Activated CD4-positive, alpha-beta memory T cell treated with anti-CD3 and anti-CD28 coated beads for 36 hours (primary cell): ENCODE data around the gene ANTKMT. TPM values are rescaled to one million over a fixed set of nuclear protein-coding genes. Genes with fewer than 3 reads are reported as not detected.
A peak's percentile ranks its signal among the peaks of the same experiment; 100 is the strongest.
"Not testable (repeated sequence)": the region's sequence is repeated elsewhere in the genome, so short reads cannot be mapped to it uniquely, and the experiment has no call there.

Experiments
- CTCF ChIA-PET: fragments of 350-600 bp; sonication (Branson Sonifier 250); formaldehyde crosslinking; loops from one replicate; lab custom pipeline; 2021; ENCODE audit warnings: antibody characterized with exemption, inconsistent platforms; lab: Charles Lee
- POLR2A ChIA-PET: fragments of 350-600 bp; sonication (Branson Sonifier 250); formaldehyde crosslinking; loops from one replicate; lab custom pipeline; 2021; ENCODE audit warnings: antibody characterized with exemption; lab: Charles Lee
- DNase-seq: peaks from one replicate; pipeline ENCODE4 v3.0.0-alpha.2; 2020
- H3K27ac Mint-ChIP-seq: one replicate; pipeline ENCODE4 v1.8.0; 2021; ENCODE audit warnings: mixed read lengths
- H3K27me3 Mint-ChIP-seq: one replicate; pipeline ENCODE4 v1.8.0; 2021; ENCODE audit warnings: mixed read lengths
- H3K36me3 Mint-ChIP-seq: one replicate; pipeline ENCODE4 v1.8.0; 2021; ENCODE audit warnings: mixed read lengths
- H3K4me1 Mint-ChIP-seq: one replicate; pipeline ENCODE4 v1.8.0; 2021; ENCODE audit warnings: low read depth, mixed read lengths
- H3K4me3 Mint-ChIP-seq: one replicate; pipeline ENCODE4 v1.8.0; 2021; ENCODE audit warnings: mild to moderate bottlenecking, mixed read lengths
- H3K9me3 Mint-ChIP-seq: one replicate; pipeline ENCODE4 v1.8.0; 2021; ENCODE audit warnings: mixed read lengths
- intact Hi-C: fragments of 100-400 bp; cut with micrococcal nuclease; formaldehyde crosslinking; loops from one replicate; pipeline ENCODE4 v1.15.1; 2023
- total RNA-seq, 2 experiments: library from RNA; stranded (reverse); gene quantifications; one replicate each; pipeline ENCODE4 v1.2.3, GENCODE V29; 2021

The ANTKMT gene
- total RNA-seq, 2 experiments from 2014 or later, result 31.2 to 34.9 TPM

DNA sequence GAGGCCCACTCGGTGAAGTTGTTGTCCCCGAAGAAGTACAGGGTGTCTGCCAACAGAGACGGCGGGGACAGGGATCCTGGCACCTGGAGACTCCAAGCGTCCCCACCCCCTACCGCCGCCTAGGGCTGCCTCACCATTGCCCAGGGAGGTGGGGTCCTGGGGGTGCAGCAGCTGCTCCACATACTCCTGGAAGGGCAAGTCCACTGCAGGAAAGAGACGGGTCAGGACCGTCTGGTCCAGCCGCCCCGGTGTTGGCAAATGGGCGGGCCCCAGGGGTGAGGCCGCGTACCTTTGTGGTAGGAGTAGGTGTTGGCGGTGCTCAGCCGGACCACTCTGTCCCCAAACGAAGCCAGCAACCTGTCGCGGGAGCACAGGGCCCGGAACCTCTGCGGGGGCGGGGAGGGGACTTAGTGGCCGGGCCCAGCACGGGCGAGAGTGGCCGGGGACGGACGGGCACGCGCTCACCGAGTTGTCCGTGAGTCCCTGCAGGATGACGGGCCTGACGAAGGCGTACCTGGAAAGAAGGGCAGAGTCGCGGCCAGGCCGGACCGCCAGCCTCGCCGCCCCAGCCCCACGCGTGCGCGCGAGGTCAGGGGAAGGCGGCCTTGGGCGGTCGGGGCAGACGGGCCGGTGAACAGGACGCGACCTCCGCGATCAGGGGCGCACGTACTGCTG lies 37.4 kb upstream of the ANTKMT start:
- Mint-ChIP-seq H3K27me3 (no peaks in the 10 kb centered on the region), H3K4me1 (peaks cover 33% of the 10 kb centered on the region), H3K4me3 (peak overlapping the region; percentile 82), H3K27ac (peak overlapping the region; percentile 64), H3K36me3 (peaks cover 21% of the 10 kb centered on the region), H3K9me3 (no peaks in the 10 kb centered on the region)
- intact Hi-C loops, result loop anchor here (2.0 to 5.0 kb wide), 2 partner anchors 47 to 96 kb away; partner anchors contain the start of gene METTL26
- CTCF ChIA-PET, result no interaction called here
- POLR2A ChIA-PET, result interaction anchor here (0.6 to 1.3 kb wide), 3 partner anchors 8 to 95 kb away, joined by 3 read pairs; partner anchors contain the start of genes RHBDL1 and RHOT2
- DNase-seq, result no peak

- H3K27ac Mint-ChIP-seq, result peak within 1 kb of the TSS; percentile 74
- DNase-seq, result peak; percentile 98
- ChIA-PET CTCF (no interaction called here), POLR2A (interaction anchor here (0.5 to 1.3 kb wide), 4 partner anchors 8 to 95 kb away, joined by 3 read pairs; partner anchors contain the start of genes RHBDL1 and RHOT2)
- H3K4me1 Mint-ChIP-seq, result peaks cover 37% of the 10 kb centered on the region
- intact Hi-C loops, result loop anchor here (2.0 to 5.0 kb wide), 2 partner anchors 47 to 97 kb away; partner anchors contain the start of gene METTL26
- H3K36me3 Mint-ChIP-seq, result peaks cover 21% of the 10 kb centered on the region
- H3K4me3 Mint-ChIP-seq, result peak within 1 kb of the TSS; percentile 82
- no peaks in the 10 kb centered on the region for H3K27me3 Mint-ChIP-seq
- H3K9me3 Mint-ChIP-seq, result no peaks in the 10 kb centered on the region
These were observed 36.7 kb upstream of the ANTKMT start, which contains the start of gene JMJD8 for GRCh38 chr16:684071-684794. Gene JMJD8 (minus strand): TSS chr16:684334. CDS start chr16:684319, 15 bp downstream.

DNA sequence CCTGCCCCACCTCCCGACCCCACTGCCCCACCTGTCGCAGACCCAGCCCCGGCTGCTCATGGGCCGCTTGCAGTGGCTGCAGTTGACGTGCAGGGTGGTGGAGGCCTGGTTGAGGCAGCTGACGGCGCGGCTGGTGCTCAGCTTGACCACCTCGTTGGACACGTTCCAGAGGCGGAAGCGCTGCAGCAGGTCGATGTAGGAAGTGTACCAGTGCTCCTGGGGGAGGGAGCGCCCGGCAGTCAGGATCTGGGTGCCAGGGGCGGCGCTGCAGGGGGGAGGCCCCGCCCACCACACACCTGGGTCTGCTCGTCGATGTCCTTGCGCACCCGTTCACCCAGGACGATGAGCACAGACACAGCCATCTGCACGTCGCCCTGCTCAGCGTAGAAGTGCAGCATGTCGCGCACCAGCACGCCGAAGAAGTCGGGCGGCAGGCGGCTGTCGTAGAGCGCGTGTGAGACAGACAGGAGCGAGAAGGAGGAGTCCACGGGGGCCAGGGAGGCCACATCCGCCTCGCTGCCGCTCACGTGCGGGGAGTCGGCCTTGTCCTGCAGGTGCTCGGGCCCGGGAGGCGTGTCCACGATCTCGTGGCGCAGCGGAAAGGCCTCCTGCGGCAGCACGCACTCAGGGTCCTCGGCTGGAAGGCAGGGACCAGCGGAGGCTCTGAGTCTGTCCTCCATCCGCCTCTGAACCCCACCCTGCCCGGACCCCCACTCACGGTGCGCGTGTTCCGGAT lies 35.8 kb upstream of the ANTKMT start:
- intact Hi-C loops, result loop anchor here (2.0 to 5.0 kb wide), 2 partner anchors 48 to 98 kb away; partner anchors contain the start of gene METTL26
- no peaks in the 10 kb centered on the region for H3K9me3 Mint-ChIP-seq
- CTCF ChIA-PET, result no interaction called here
- no peak overlapping the region for H3K27ac Mint-ChIP-seq
- H3K4me3 Mint-ChIP-seq, result no peak overlapping the region
- H3K36me3 Mint-ChIP-seq, result peaks cover 21% of the 10 kb centered on the region
- POLR2A ChIA-PET, result no interaction called here
- no peak for DNase-seq
- peaks cover 38% of the 10 kb centered on the region for H3K4me1 Mint-ChIP-seq
- no peaks in the 10 kb centered on the region for H3K27me3 Mint-ChIP-seq

DNA sequence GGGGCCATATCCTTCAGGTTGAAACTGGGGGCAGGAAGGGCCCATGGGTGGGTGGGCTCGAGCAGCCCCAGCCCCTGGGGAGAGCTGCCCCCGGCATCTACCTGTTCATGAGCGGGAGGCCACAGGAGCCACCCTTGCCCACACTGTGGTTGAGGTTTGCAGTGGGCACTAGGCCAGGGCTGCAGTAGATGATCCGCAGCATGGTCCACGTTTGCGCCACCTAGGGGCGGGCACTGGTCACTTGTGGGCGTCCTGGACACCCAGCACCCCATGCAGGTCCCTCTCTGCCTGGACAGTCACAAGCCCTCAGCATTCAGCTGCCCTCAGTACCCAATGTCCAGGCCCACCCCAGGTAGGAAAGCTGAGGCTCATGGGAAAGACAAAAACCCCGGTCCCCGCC lies 35.0 kb upstream of the ANTKMT start:
- Mint-ChIP-seq H3K9me3 (no peaks in the 10 kb centered on the region), H3K27me3 (no peaks in the 10 kb centered on the region), H3K36me3 (peaks cover 20% of the 10 kb centered on the region), H3K4me1 (peaks cover 37% of the 10 kb centered on the region), H3K4me3 (no peak overlapping the region), H3K27ac (no peak overlapping the region)
- CTCF ChIA-PET, result interaction anchor here (0.8 kb wide), 1 partner anchor 10 kb away, joined by 3 read pairs; no protein-coding TSS in a partner anchor
- no peak for DNase-seq
- intact Hi-C loops, result loop anchor here (2.0 kb wide), 1 partner anchor 49 kb away; the partner anchor contains the start of gene METTL26
- POLR2A ChIA-PET, result no interaction called here

- Mint-ChIP-seq H3K27ac (no peak overlapping the region), H3K27me3 (no peaks in the 10 kb centered on the region), H3K4me3 (no peak overlapping the region), H3K4me1 (peaks cover 30% of the 10 kb centered on the region), H3K36me3 (peaks cover 15% of the 10 kb centered on the region), H3K9me3 (no peaks in the 10 kb centered on the region)
- ChIA-PET POLR2A (no interaction called here), CTCF (interaction anchor here (0.8 kb wide), 1 partner anchor 10 kb away, joined by 3 read pairs; no protein-coding TSS in a partner anchor)
- intact Hi-C loops, result no loop called here
- DNase-seq, result no peak
These were observed 34.3 kb upstream of the ANTKMT start for GRCh38 chr16:686459-687260.

GRCh38 chr16:687499-687898 lies 33.4 kb upstream of the ANTKMT start:
- Mint-ChIP-seq H3K27me3 (no peaks in the 10 kb centered on the region), H3K27ac (no peak overlapping the region)

DNA sequence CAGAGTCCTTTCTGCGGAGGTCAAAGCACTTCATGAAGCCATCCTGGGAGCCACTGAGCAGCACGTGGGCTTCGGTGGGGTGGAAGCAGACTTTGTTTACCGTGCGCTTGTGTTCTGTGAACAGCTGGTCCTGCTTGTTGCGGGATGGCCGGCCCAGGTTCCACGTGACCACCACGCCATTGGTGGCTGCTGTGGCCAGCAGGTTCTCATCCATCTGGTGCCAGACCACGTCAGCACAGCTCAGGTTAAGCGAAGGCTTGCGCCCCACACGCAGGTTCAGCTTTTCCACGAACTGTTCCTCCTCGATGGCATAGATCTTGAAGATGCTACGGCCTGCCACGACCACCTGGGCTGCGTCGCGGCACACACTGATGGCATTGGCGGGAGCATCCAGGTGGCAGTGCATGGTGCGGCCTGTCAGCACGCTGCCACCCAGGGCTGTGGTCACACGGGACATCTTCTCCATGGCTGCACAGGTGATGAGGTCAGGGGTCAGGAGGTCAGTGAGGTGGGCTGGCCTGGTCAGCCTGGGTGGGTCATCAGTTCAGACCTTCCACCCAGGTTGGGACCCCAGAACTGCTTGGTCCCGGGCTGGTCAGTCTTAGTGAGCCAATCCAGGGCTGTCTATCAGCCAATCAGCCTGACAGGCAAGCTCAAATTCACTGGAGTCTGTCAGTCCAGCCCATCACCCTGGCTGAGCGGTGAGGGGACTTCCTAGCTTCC lies 31.6 kb upstream of the ANTKMT start:
- Mint-ChIP-seq H3K36me3 (peaks cover 4% of the 10 kb centered on the region), H3K9me3 (no peaks in the 10 kb centered on the region), H3K27ac (peak overlapping the region; percentile 81), H3K27me3 (no peaks in the 10 kb centered on the region), H3K4me1 (peaks cover 14% of the 10 kb centered on the region), H3K4me3 (peak overlapping the region; percentile 84)
- no peak for DNase-seq
- intact Hi-C loops, result no loop called here
- CTCF ChIA-PET, result interaction anchor here (1.1 kb wide), 1 partner anchor 23 kb away, joined by 3 read pairs; no protein-coding TSS in a partner anchor
- POLR2A ChIA-PET, result interaction anchor here (0.6 to 1.7 kb wide), 2 partner anchors 9 to 615 kb away, joined by 3 to 12 read pairs; partner anchors contain the start of gene STUB1

More at GRCh38 chr16:687499-687898, 33.4 kb upstream of the ANTKMT start:
- Mint-ChIP-seq H3K4me1 (peaks cover 21% of the 10 kb centered on the region), H3K4me3 (no peak overlapping the region), H3K36me3 (peaks cover 8% of the 10 kb centered on the region), H3K9me3 (no peaks in the 10 kb centered on the region)
- DNase-seq, result no peak
- ChIA-PET CTCF (interaction anchor here (0.7 kb wide), 1 partner anchor 20 kb away, joined by 3 read pairs; the partner anchor contains the start of gene RHOT2), POLR2A (no interaction called here)
- intact Hi-C loops, result no loop called here

DNA sequence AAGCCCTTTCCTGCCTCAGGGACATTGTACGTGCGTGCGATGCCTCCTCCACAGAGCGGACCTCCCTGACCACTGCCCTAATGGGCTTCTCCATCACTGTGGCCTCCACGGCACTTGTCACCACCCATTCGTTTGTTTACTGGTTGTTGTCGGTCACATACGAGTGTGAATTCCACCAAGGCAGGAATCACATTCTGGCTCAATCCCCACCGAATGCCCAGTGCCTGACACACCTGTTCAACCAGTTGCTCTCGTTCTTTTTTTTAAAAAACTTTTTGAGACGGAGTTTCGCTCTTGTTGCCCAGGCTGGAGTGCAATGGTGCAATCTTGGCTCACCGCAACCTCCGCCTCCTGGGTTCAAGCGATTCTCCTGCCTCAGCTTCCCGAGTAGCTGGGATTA lies 29.7 kb upstream of the ANTKMT start:
- H3K27ac Mint-ChIP-seq, H3K27me3 Mint-ChIP-seq, H3K4me3 Mint-ChIP-seq, POLR2A ChIA-PET, DNase-seq, CTCF ChIA-PET, H3K36me3 Mint-ChIP-seq, intact Hi-C loops, H3K9me3 Mint-ChIP-seq: not testable (repeated sequence)
- H3K4me1 Mint-ChIP-seq, result peaks cover 20% of the 10 kb centered on the region

- no peaks in the 10 kb centered on the region for H3K36me3 Mint-ChIP-seq
- no peaks in the 10 kb centered on the region for H3K27me3 Mint-ChIP-seq
- no peak overlapping the region for H3K27ac Mint-ChIP-seq
- ChIA-PET POLR2A (no interaction called here), CTCF (no interaction called here)
- peaks cover 27% of the 10 kb centered on the region for H3K4me1 Mint-ChIP-seq
- H3K9me3 Mint-ChIP-seq, result no peaks in the 10 kb centered on the region
- H3K4me3 Mint-ChIP-seq, result no peak overlapping the region
- intact Hi-C loops, result no loop called here
- DNase-seq, result no peak
These were observed 28.4 kb upstream of the ANTKMT start for GRCh38 chr16:692356-693108.

DNA sequence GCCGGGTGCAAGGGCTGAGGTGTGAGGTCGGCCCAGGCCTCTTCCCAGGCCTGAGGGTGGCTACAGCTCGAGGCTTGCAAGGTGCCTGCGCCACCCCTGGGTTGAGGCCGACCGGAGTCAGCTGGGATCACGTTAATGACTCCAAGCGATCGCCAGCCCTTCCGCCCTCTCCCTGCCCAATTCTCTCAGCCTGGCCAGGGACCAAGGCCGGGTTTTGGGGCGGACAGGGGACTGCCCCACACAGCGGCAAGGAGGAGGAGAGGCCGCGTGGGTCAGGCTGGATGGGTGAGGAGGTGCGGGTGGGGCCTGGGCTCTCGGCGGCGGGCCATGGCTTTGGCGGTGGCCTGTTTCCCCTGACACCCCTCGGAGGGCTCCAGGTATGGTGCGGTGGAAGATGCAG lies 27.6 kb upstream of the ANTKMT start:
- Mint-ChIP-seq H3K36me3 (no peaks in the 10 kb centered on the region), H3K27me3 (no peaks in the 10 kb centered on the region), H3K4me1 (peaks cover 27% of the 10 kb centered on the region), H3K4me3 (no peak overlapping the region), H3K9me3 (no peaks in the 10 kb centered on the region), H3K27ac (no peak overlapping the region)
- intact Hi-C loops, result no loop called here
- ChIA-PET POLR2A (no interaction called here), CTCF (interaction anchor here (0.6 kb wide), 1 partner anchor 25 kb away, joined by 3 read pairs; the partner anchor contains the start of gene RHOT2)
- no peak for DNase-seq
